SU-DHL-6 (cell line): ENCODE results near the gene CSTB.

Experiments
- H2AFZ ChIP-seq: fragments of 200-600 bp; sonication (generic); 2 replicates; pipeline ENCODE4 v1.6.1; 2014; ENCODE audit warnings: low read depth, mild to moderate bottlenecking, moderate library complexity, mixed read lengths, antibody characterized with exemption, low read length; ENCODE audit not compliant: severe bottlenecking
- H3F3A ChIP-seq: fragments of 200-600 bp; shearing (Covaris generic); 2 replicates; pipeline ENCODE4 v1.6.0; 2016; ENCODE audit warnings: antibody characterized with exemption, mild to moderate bottlenecking; ENCODE audit not compliant: insufficient read depth
- H3K27ac ChIP-seq: fragments of 200-600 bp; sonication (generic); 2 replicates; pipeline ENCODE4 v1.5.1; 2016; ENCODE audit warnings: low read depth, mild to moderate bottlenecking, low read length, moderate library complexity, mixed read lengths
- H3K27me3 ChIP-seq: fragments of 200-600 bp; sonication (generic), shearing (Covaris generic); 2 replicates; pipeline ENCODE4 v1.6.0; 2014; ENCODE audit warnings: mild to moderate bottlenecking, low read length
- H3K36me3 ChIP-seq: fragments of 200-600 bp; sonication (generic); 2 replicates; pipeline ENCODE4 v1.6.1; 2014; ENCODE audit warnings: mild to moderate bottlenecking, low read length, mixed read lengths
- H3K4me2 ChIP-seq: fragments of 300-600, 200-600 bp; shearing (Covaris generic), sonication (generic); 2 replicates; pipeline ENCODE4 v1.6.0; 2014; ENCODE audit warnings: low read length, low read depth, mild to moderate bottlenecking; ENCODE audit not compliant: poor library complexity, severe bottlenecking
- H3K4me3 ChIP-seq: fragments of 200-600 bp; sonication (generic); 2 replicates; pipeline ENCODE4 v1.5.1; 2014; ENCODE audit warnings: antibody characterized with exemption, low read length, mild to moderate bottlenecking, mixed read lengths; ENCODE audit not compliant: insufficient read depth, poor library complexity, severe bottlenecking
- H3K79me2 ChIP-seq: fragments of 200-600 bp; sonication (generic); 2 replicates; pipeline ENCODE4 v1.6.1; 2014; ENCODE audit warnings: mild to moderate bottlenecking, low read length, moderate library complexity; ENCODE audit not compliant: insufficient read depth
- H3K9ac ChIP-seq: fragments of 200-600 bp; sonication (generic); 2 replicates; pipeline ENCODE4 v1.7.0; 2014; ENCODE audit warnings: mild to moderate bottlenecking, low read length
- H3K9me2 ChIP-seq: fragments of 200-600 bp; sonication (generic); replicated peaks from 2 replicates; pipeline ENCODE4 v1.6.1; 2014; ENCODE audit warnings: low read length; ENCODE audit not compliant: insufficient read depth
- H3K9me3 ChIP-seq: fragments of 200-600 bp; sonication (generic); 2 replicates; pipeline ENCODE4 v1.6.1; 2014; ENCODE audit warnings: low read length, mixed read lengths; ENCODE audit not compliant: insufficient read depth
- H4K20me1 ChIP-seq: fragments of 200-600 bp; sonication (generic); 2 replicates; pipeline ENCODE4 v1.6.1; 2014; ENCODE audit warnings: low read depth, mild to moderate bottlenecking, antibody characterized with exemption, low read length, moderate library complexity, mixed read lengths
- EZH2phosphoT487 ChIP-seq: fragments of 200-600 bp; sonication (generic), shearing (Covaris generic); conservative IDR thresholded peaks from 2 replicates; pipeline ENCODE4 v1.6.1; 2018; ENCODE audit warnings: mild to moderate bottlenecking, antibody characterized with exemption, low read length, moderate library complexity, mixed read lengths
- TF ChIP-seq, protein P1 (sequence below): fragments of 200-600 bp; sonication (generic); IDR thresholded peaks from one replicate; pipeline ENCODE4 v1.5.1; 2017; ENCODE audit warnings: antibody characterized with exemption, mild to moderate bottlenecking, low read length, moderate library complexity; ENCODE audit not compliant: insufficient read depth, poor library complexity, severe bottlenecking

Gene CSTB

GRCh38 chr21:43779660-43780059 is 3.6 kb upstream of the CSTB start:
- no peaks in the 10 kb centered on the region for H3F3A ChIP-seq
- no peaks in the 10 kb centered on the region for H3K27me3 ChIP-seq
- no peaks in the 10 kb centered on the region for H3K79me2 ChIP-seq
- H2AFZ ChIP-seq: no peak overlapping the region
- H3K4me3 ChIP-seq: no peak overlapping the region
- H4K20me1 ChIP-seq: no peaks in the 10 kb centered on the region
- TF ChIP-seq, protein P1, sequence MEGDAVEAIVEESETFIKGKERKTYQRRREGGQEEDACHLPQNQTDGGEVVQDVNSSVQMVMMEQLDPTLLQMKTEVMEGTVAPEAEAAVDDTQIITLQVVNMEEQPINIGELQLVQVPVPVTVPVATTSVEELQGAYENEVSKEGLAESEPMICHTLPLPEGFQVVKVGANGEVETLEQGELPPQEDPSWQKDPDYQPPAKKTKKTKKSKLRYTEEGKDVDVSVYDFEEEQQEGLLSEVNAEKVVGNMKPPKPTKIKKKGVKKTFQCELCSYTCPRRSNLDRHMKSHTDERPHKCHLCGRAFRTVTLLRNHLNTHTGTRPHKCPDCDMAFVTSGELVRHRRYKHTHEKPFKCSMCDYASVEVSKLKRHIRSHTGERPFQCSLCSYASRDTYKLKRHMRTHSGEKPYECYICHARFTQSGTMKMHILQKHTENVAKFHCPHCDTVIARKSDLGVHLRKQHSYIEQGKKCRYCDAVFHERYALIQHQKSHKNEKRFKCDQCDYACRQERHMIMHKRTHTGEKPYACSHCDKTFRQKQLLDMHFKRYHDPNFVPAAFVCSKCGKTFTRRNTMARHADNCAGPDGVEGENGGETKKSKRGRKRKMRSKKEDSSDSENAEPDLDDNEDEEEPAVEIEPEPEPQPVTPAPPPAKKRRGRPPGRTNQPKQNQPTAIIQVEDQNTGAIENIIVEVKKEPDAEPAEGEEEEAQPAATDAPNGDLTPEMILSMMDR: no peak
- TF ChIP-seq EZH2phosphoT487: no peak
- H3K9ac ChIP-seq: no peak overlapping the region
- H3K27ac ChIP-seq: no peak overlapping the region
- H3K9me2 ChIP-seq: no peaks in the 10 kb centered on the region
- no peaks in the 10 kb centered on the region for H3K9me3 ChIP-seq
- no peaks in the 10 kb centered on the region for H3K36me3 ChIP-seq
- no peak overlapping the region for H3K4me2 ChIP-seq

DNA sequence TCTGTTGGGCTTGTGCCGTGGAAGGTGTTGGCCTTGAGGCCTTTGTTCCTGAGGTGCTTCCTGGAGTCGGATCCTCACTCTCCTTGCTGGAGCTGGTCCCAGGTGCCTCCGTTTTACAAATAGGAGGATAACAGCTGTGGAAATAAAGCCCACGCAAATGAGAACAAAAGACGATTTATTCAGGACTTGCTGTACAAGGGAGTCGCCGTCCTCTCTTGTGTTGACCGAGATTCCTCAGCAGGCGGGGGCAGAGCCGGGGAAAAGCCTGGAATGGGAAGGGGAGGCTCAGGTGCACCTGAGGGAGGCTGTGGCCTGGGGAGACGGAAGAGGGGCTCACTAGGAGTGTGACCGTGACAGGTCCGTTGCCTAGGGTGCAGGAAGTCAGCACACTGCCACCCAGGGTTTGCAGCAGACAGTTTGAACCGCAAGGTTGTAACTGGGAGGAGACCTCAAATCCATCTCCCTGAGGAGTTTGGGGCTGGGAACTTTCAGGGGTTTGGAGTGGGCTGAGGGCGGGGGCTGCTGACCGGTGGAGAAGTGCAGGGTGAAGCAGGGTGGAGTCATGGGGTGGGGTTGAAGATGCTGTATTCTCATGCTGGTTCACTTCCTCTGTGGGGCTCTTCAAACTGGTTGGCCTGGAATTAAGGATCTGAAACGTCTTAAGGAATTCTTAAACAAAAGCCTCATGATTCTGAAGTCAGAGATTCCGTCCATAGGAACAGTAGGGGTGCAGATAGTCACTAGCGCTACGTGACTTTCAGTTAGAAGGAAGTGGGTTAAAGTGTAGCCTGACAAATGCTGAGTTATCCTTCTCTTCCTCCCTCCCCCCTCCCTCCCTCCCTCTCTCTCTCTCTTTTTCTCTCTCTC is 2.6 kb upstream of the CSTB start:
- no peak overlapping the region for H2AFZ ChIP-seq
- H3K4me2 ChIP-seq: no peak overlapping the region
- TF ChIP-seq, protein P1: no peak
- no peak for TF ChIP-seq EZH2phosphoT487
- no peaks in the 10 kb centered on the region for H3K79me2 ChIP-seq
- no peak overlapping the region for H3K27ac ChIP-seq
- H3K9me2 ChIP-seq: no peaks in the 10 kb centered on the region
- H4K20me1 ChIP-seq: no peaks in the 10 kb centered on the region
- no peak overlapping the region for H3K9ac ChIP-seq
- no peaks in the 10 kb centered on the region for H3K36me3 ChIP-seq
- H3K27me3 ChIP-seq: no peaks in the 10 kb centered on the region
- no peaks in the 10 kb centered on the region for H3F3A ChIP-seq
- no peak overlapping the region for H3K4me3 ChIP-seq
- H3K9me3 ChIP-seq: no peaks in the 10 kb centered on the region

- Histone ChIP-seq H3K9ac (no peak overlapping the region), H4K20me1 (no peaks in the 10 kb centered on the region), H3K4me2 (no peak overlapping the region), H2AFZ (no peak overlapping the region), H3F3A (no peaks in the 10 kb centered on the region), H3K27ac (no peak overlapping the region), H3K27me3 (no peaks in the 10 kb centered on the region), H3K79me2 (no peaks in the 10 kb centered on the region), H3K36me3 (no peaks in the 10 kb centered on the region), H3K9me3 (no peaks in the 10 kb centered on the region), H3K4me3 (no peak overlapping the region), H3K9me2 (no peaks in the 10 kb centered on the region)
- TF ChIP-seq, protein P1: no peak
- no peak for TF ChIP-seq EZH2phosphoT487
Observed at GRCh38 chr21:43777953-43778352, 1.8 kb upstream of the CSTB start.
